GM23338 (cell line): ENCODE measurements around the gene C2orf66.

Experiments used
- CREB1 ChIP-seq: fragments of 250-450 bp; sonication (Bioruptor Pico); IDR thresholded peaks from 2 replicates; pipeline ENCODE4 v1.5.0; 2020; ENCODE audit warnings: low read depth, mild to moderate bottlenecking, moderate library complexity
- CTCF ChIP-seq, 2 experiments: fragments of 200-600 bp in 1 of 2; sonication (generic) in 1 of 2; conservative IDR thresholded peaks; 2 replicates each; pipeline versions ENCODE4 v1.5.1 to v1.6.1; 2016 to 2017; ENCODE audit warnings: antibody characterized with exemption in 2 of 2, low read depth in 2 of 2, mild to moderate bottlenecking in 2 of 2, moderate library complexity in 1 of 2
- EZH2 ChIP-seq: fragments of 200-600 bp; sonication (generic); IDR thresholded peaks from one replicate; pipeline ENCODE4 v1.8.0; 2017; ENCODE audit warnings: antibody characterized with exemption, mild to moderate bottlenecking, low read depth; ENCODE audit not compliant: unreplicated experiment
- EZH2phosphoT487 ChIP-seq: fragments of 200-600 bp; sonication (generic); IDR thresholded peaks from one replicate; pipeline ENCODE4 v1.8.1; 2018; ENCODE audit warnings: antibody characterized with exemption; ENCODE audit not compliant: unreplicated experiment
- NANOG ChIP-seq: IDR thresholded peaks from 2 replicates; pipeline ENCODE4 v1.6.1; 2016; ENCODE audit warnings: antibody characterized with exemption, borderline replicate concordance
- POLR2AphosphoS5 ChIP-seq: IDR thresholded peaks from 2 replicates; pipeline ENCODE4 v1.6.1; 2016; ENCODE audit warnings: antibody characterized with exemption, low read depth
- ZNF114 ChIP-seq: fragments of 250-450 bp; sonication (Bioruptor Pico); IDR thresholded peaks from 2 replicates; pipeline ENCODE4 v1.5.0; 2020; ENCODE audit warnings: mild to moderate bottlenecking, moderate library complexity
- TF ChIP-seq, protein P1 (sequence below): IDR thresholded peaks from one replicate; pipeline ENCODE4 v1.6.1; 2018; ENCODE audit warnings: antibody characterized with exemption; ENCODE audit not compliant: unreplicated experiment

DNA sequence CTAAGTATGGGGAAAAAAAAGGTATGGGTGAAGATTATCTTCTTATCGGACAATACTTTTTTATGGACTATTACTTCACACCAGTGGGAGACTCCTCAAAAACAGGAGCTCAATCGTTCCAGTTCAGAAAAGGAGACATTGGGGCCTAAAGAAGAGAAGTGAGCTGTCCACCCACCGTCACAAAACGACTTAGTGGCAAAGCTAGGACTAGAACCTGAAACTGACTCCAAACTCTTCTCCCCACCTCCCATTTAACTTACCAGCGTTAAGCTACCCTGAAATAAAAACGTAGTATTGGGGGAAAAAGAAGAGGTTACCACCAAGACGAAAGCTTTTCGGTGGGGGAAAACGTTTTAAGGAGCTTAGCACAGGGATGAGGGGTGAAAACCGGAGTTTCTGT lies 10.2 kb downstream of the C2orf66 start:
- TF ChIP-seq CTCF (conservative IDR thresholded peaks at IDR 0.05; ENCODE audit: low read depth in 2 of 2) (no peak), CREB1 (CRISPR knock-in tag) (no peak), EZH2phosphoT487 (no peak), POLR2AphosphoS5 (no peak), EZH2 (no peak), ZNF114 (CRISPR knock-in tag) (no peak), NANOG (no peak)
- TF ChIP-seq, protein P1, sequence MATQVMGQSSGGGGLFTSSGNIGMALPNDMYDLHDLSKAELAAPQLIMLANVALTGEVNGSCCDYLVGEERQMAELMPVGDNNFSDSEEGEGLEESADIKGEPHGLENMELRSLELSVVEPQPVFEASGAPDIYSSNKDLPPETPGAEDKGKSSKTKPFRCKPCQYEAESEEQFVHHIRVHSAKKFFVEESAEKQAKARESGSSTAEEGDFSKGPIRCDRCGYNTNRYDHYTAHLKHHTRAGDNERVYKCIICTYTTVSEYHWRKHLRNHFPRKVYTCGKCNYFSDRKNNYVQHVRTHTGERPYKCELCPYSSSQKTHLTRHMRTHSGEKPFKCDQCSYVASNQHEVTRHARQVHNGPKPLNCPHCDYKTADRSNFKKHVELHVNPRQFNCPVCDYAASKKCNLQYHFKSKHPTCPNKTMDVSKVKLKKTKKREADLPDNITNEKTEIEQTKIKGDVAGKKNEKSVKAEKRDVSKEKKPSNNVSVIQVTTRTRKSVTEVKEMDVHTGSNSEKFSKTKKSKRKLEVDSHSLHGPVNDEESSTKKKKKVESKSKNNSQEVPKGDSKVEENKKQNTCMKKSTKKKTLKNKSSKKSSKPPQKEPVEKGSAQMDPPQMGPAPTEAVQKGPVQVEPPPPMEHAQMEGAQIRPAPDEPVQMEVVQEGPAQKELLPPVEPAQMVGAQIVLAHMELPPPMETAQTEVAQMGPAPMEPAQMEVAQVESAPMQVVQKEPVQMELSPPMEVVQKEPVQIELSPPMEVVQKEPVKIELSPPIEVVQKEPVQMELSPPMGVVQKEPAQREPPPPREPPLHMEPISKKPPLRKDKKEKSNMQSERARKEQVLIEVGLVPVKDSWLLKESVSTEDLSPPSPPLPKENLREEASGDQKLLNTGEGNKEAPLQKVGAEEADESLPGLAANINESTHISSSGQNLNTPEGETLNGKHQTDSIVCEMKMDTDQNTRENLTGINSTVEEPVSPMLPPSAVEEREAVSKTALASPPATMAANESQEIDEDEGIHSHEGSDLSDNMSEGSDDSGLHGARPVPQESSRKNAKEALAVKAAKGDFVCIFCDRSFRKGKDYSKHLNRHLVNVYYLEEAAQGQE = no peak
